Fibroblast of villous mesenchyme (primary cell): Measurements from ENCODE around the gene C18orf54. TPM values are rescaled to one million over a fixed set of nuclear protein-coding genes. Genes with fewer than 3 reads are reported as not detected.
"Not testable (repeated sequence)": the region's sequence is repeated elsewhere in the genome, so short reads cannot be mapped to it uniquely, and the experiment has no call there.

Experiments
- DNase-seq: peaks from one replicate; pipeline ENCODE4 v3.0.0-alpha.2; 2010; ENCODE audit warnings: low read depth
- H3K4me3 ChIP-seq: 2 replicates; pipeline ENCODE4 v1.5.1; 2011; ENCODE audit warnings: low read depth, mild to moderate bottlenecking, low read length
- total RNA-seq: library from RNA; depleted of rRNA; stranded (reverse); fragments of >200 nt; gene quantifications from 2 replicates; pipeline ENCODE4 v1.2.3, GENCODE V29; 2012
- TF ChIP-seq, protein P1 (sequence below): IDR thresholded peaks from 2 replicates; pipeline ENCODE4 v1.5.1; 2012; ENCODE audit warnings: low read depth, mild to moderate bottlenecking, low read length; ENCODE audit not compliant: insufficient read depth

C18orf54 gene
- total RNA-seq = 1.9 and 6.0 TPM in 2 replicates

GRCh38 chr18:54357660-54358494, at the start of gene C18orf54, which contains the start of gene STARD6:
C18orf54 (plus strand) TSS chr18:54357906; CDS start chr18:54360573, 2,667 bp downstream.
STARD6 (minus strand) TSS chr18:54357858; CDS start chr18:54354573, 3,285 bp downstream.
- TF ChIP-seq, protein P1, sequence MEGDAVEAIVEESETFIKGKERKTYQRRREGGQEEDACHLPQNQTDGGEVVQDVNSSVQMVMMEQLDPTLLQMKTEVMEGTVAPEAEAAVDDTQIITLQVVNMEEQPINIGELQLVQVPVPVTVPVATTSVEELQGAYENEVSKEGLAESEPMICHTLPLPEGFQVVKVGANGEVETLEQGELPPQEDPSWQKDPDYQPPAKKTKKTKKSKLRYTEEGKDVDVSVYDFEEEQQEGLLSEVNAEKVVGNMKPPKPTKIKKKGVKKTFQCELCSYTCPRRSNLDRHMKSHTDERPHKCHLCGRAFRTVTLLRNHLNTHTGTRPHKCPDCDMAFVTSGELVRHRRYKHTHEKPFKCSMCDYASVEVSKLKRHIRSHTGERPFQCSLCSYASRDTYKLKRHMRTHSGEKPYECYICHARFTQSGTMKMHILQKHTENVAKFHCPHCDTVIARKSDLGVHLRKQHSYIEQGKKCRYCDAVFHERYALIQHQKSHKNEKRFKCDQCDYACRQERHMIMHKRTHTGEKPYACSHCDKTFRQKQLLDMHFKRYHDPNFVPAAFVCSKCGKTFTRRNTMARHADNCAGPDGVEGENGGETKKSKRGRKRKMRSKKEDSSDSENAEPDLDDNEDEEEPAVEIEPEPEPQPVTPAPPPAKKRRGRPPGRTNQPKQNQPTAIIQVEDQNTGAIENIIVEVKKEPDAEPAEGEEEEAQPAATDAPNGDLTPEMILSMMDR = peak; percentile 34

GRCh38 chr18:54309564-54309963, 48.1 kb upstream of the C18orf54 start:
- not testable (repeated sequence) for H3K4me3 ChIP-seq, DNase-seq

More at GRCh38 chr18:54357660-54358494, at the start of gene C18orf54, which contains the start of gene STARD6:
- peak; percentile 92 for DNase-seq
- H3K4me3 ChIP-seq = peak within 1 kb of the TSS; percentile 80

GRCh38 chr18:54316071-54316820, 41.5 kb upstream of the C18orf54 start:
- DNase-seq = no peak
- TF ChIP-seq, protein P1 = no peak
- H3K4me3 ChIP-seq = no peak overlapping the region

GRCh38 chr18:54323561-54323960, 34.1 kb upstream of the C18orf54 start:
- no peak overlapping the region for H3K4me3 ChIP-seq
- TF ChIP-seq, protein P1 = no peak
- no peak for DNase-seq

- H3K4me3 ChIP-seq = no peak overlapping the region
- TF ChIP-seq, protein P1 = no peak
- no peak for DNase-seq
Observed at GRCh38 chr18:54323970-54324369, 33.7 kb upstream of the C18orf54 start.

DNA sequence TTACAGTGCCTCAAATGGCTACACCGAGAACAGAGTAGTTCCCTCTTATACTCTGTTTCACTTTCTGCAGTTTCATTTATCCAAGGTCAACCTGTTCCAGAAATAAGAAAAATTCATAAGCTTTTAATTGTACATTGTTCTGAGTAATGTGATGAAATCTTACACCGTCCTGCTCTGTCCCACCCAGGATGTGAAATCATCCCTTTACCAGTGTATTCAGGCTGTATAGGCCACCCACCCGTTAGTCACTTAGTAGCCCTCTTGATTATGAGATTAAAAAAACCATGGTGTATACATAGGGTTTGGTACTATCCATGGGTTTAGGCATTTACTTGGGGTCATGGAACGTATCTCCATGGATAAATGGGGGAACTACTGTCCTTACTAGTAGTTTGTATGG, 29.9 kb upstream of the C18orf54 start:
- DNase-seq = no peak
- no peak overlapping the region for H3K4me3 ChIP-seq
- TF ChIP-seq, protein P1 = no peak

DNA sequence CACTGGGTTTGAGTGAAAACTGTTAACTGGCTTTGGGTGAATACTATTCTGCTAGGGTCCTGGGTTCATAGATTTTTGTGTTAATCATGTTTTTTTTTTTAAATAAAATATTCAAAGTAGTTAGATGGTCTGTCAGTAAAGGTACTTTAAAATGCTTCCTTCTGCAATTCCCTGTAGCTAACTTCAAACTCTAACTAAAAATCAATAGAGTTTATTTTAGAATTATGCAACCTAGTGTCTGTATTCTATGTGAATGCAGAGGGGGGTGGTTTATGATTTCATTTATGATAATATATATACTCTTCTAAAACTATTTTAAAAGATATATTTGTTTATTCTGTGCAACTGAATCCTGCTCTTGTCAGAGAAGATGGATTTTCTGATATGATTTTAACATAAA, 27.9 kb upstream of the C18orf54 start:
- TF ChIP-seq, protein P1 = no peak
- DNase-seq = no peak
- no peak overlapping the region for H3K4me3 ChIP-seq
